GM12891 (cell line): Measurements from ENCODE around the gene ST3GAL3.
A peak's percentile ranks its signal among the peaks of the same experiment; 100 is the strongest.

ENCODE experiments used
- DNase-seq: peaks from one replicate; pipeline ENCODE4 v3.0.0; 2011; ENCODE audit warnings: low spot score; ENCODE audit not compliant: insufficient read length
- FAIRE-seq: peaks from 2 replicates; lab custom pipeline; 2011; peaks lifted over from hg19 to GRCh38; lab: Jason Lieb, UNC
- PAX5 ChIP-seq: IDR thresholded peaks from 2 replicates; pipeline ENCODE4 v1.6.1; 2011; ENCODE audit warnings: low read length, moderate library complexity, mild to moderate bottlenecking; ENCODE audit not compliant: insufficient read depth, severe bottlenecking
- POLR2A ChIP-seq: IDR thresholded peaks from 2 replicates; pipeline ENCODE4 v1.6.1; 2011; ENCODE audit warnings: low read depth, low read length, control low read depth
- POLR2AphosphoS5 ChIP-seq: IDR thresholded peaks from 2 replicates; pipeline ENCODE4 v1.6.1; 2011; ENCODE audit warnings: low read depth, low read length, control low read depth
- POU2F2 ChIP-seq: IDR thresholded peaks from 2 replicates; pipeline ENCODE4 v1.6.1; 2011; ENCODE audit warnings: low read depth, mild to moderate bottlenecking, control low read depth, low read length, moderate library complexity
- SPI1 ChIP-seq: IDR thresholded peaks from 2 replicates; pipeline ENCODE4 v1.6.1; 2011; ENCODE audit warnings: low read depth, low read length, control low read depth
- TAF1 ChIP-seq: IDR thresholded peaks from 2 replicates; pipeline ENCODE4 v1.6.1; 2011; ENCODE audit warnings: low read depth, low read length, control low read depth

Gene ST3GAL3

DNA sequence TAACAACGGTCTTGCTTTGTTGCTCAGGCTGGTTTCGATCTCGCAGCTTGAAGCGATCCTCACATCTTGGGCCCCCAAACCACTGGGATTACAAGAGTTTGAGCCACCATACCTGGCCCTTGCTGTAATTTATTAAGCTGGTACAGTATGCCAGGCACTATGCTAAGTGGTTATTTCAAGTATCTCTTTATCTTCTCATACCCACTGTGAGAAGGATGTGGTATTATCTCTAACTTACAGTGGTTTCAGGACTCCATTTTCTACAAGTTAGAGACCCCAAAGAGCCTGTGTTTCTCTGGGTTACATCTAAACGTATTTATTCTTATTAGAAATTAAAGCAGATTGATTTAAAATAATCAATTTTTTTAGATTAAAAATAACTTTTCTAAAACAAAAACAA, 8.1 kb upstream of the ST3GAL3 start:
- DNase-seq (no peak), FAIRE-seq (no peak)
- TF ChIP-seq POU2F2 (no peak), TAF1 (no peak), SPI1 (no peak), PAX5 (no peak), POLR2AphosphoS5 (no peak), POLR2A (no peak)

- TF ChIP-seq TAF1 (no peak), POLR2A (no peak)
- DNase-seq: no peak
- no peak for FAIRE-seq
Observed at GRCh38 chr1:43703836-43704235, 3.5 kb upstream of the ST3GAL3 start.

DNA sequence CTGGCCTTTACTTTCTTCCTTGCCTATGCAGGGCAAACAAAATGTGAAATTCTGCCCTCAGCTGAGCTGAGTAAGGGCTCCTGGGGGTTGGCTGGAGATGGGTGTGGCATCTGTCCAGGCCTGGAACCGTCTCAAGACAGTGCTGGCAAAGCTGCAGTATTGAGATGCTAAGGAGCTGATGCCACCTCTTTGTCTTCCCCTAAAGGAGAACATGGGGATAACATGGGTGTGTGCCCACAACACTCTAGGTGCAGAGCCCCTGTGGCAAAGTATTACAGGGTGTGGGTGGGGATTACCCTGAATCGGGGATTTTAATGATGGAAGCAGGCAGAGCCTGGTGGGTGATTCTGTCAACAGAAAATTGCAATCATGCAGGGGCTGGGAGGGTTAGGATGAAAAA, 2.5 kb upstream of the ST3GAL3 start:
- TF ChIP-seq SPI1 (no peak), PAX5 (no peak), POLR2A (no peak), POLR2AphosphoS5 (no peak), TAF1 (no peak), POU2F2 (no peak)
- DNase-seq: no peak
- FAIRE-seq: peak; percentile 23

GRCh38 chr1:43705334-43705733, 2.0 kb upstream of the ST3GAL3 start:
- FAIRE-seq (no peak), DNase-seq (no peak)

DNA sequence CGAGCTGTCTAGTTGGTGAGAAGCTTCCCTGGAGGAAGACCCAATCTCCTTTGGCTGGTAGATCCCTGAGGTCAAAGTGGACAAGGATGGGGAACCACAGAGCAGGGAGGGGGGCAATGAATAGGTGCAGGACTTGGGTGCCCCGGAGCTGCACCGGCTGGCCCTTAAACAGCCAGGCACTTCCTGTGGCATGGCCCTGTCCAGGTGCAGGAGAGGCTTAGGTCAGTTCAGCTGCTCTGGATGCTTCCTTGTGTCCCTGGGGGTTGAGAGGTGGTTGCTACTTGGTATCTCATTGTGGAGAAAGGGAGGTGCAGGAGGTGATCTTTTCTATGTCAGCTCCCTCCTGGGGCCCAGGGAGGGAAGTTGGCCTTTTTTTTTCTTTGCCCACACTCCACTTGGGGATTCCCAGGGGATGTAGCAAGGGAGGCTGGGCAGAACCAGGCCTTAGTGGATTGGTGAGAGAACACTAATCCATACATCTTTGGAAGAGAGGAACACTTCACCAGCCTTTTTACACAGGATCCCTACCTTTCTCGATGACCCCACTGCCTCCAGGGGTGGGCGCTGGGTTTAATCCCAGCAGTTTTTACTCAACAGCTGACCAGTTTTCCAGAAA, 1.2 kb upstream of the ST3GAL3 start:
- no peak for DNase-seq
- FAIRE-seq: no peak
- TF ChIP-seq POLR2A (peak; percentile 43; the same call in 1 of the 2 replicates), PAX5 (no peak), SPI1 (no peak), POU2F2 (no peak; the same call in 1 of the 2 replicates), POLR2AphosphoS5 (no peak), TAF1 (no peak)

More at GRCh38 chr1:43705334-43705733, 2.0 kb upstream of the ST3GAL3 start:
- no peak for TF ChIP-seq POU2F2
- TF ChIP-seq POLR2AphosphoS5: no peak
- TF ChIP-seq PAX5: no peak
- TF ChIP-seq TAF1: no peak

DNA sequence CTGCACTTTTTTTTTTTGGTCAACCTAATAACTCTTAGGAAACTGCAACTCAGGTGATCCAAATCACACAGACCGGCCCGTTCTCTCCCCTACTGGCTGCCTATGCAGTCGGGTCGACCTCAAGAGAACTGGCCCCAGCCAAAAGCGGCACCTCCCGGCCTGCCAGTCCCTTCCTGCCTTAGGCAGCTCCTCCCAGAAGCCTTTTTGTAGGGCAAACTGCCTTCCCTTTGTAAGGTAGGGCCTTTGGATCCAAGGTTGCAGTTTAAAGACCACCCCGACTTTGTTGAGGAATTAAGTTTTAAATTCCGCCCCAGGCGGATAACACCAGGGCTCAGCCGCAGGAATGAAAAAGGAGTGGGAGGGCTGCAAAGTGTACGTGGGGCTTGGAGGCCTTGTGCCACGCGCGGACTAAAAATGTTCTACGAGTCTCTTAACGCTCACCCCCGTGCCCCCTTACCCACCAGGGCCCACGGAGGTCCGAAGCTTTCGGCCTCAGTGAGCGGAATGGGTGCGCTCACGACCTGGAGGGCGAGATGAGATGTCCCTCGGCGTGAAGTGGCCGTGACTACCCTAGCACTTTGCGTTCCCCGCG, 642 bp upstream of the ST3GAL3 start:
- no peak for DNase-seq
- no peak for FAIRE-seq
- TF ChIP-seq SPI1 (no peak), PAX5 (no peak), POU2F2 (no peak), POLR2AphosphoS5 (no peak), POLR2A (no peak), TAF1 (no peak)

DNA sequence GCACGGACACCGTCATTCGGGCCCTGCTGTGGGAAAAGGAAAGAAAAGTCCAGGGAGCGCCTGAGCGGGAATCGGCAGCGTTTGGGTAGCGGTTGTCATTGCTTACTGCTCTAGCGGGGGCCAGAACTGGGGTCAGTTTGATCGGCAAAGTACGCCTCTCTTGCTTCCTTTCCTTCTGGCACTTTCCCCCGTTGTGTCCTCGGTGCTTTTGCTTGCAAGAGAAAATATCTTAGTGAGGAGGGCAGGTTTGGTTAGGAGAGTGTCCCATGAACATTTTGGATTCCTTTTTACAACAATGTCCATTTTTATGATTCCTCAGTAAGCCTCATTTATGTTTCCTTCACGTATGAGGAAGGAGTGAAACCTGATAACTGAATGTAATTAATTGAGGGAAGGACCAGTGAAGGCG, 670 bp downstream of the ST3GAL3 start:
- TF ChIP-seq POLR2AphosphoS5: no peak
- no peak for TF ChIP-seq SPI1
- no peak for TF ChIP-seq PAX5
- TF ChIP-seq TAF1: no peak
- TF ChIP-seq POLR2A: no peak
- TF ChIP-seq POU2F2: no peak
- peak; percentile 35 for FAIRE-seq
- no peak for DNase-seq

DNA sequence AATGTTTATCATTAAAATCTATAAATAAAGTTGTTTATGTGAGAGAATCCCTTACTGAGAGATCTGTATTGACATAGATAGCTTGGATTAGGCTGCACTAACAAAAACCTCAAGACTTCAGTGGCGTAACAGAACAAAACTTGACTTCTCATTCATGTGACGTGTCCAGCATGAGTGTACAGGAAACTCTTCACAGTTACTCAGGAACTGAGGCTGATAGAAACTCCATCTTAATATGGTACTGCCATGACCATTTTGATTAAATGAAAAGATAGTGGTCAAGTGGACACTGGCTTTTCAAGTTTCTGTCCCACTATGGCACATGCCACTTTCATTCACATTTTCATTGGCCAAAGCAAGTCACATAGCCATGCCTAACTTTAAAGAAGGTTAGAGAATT, 3.7 kb downstream of the ST3GAL3 start:
- FAIRE-seq (no peak), DNase-seq (no peak)

GRCh38 chr1:43711524-43712386, 4.4 kb downstream of the ST3GAL3 start:
- peak; percentile 35 for FAIRE-seq

More for the DNA sequence above, 3.7 kb downstream of the ST3GAL3 start:
- TF ChIP-seq POU2F2: no peak
- no peak for TF ChIP-seq SPI1
- no peak for TF ChIP-seq TAF1
- no peak for TF ChIP-seq PAX5
- no peak for TF ChIP-seq POLR2A
- TF ChIP-seq POLR2AphosphoS5: no peak

More at GRCh38 chr1:43711524-43712386, 4.4 kb downstream of the ST3GAL3 start:
- DNase-seq: no peak
- TF ChIP-seq PAX5 (no peak), TAF1 (no peak), POLR2A (no peak), POU2F2 (no peak), SPI1 (no peak), POLR2AphosphoS5 (no peak)
